ENCODE results near the gene ABCC9. TPM values are rescaled to one million over a fixed set of nuclear protein-coding genes. Genes with fewer than 3 reads are reported as not detected.

Gene ABCC9
- total RNA-seq, 1 donor from 2014 or later, result 21.2 TPM

- DNase-seq, result no peak
These were observed 63.8 kb downstream of the ABCC9 start for GRCh38 chr12:21877293-21877982.

GRCh38 chr12:21865846-21866245, 75.4 kb downstream of the ABCC9 start:
- DNase-seq, result no peak

- DNase-seq, result no peak
These were observed 80.7 kb downstream of the ABCC9 start for GRCh38 chr12:21860534-21860933.

- DNase-seq, result no peak
These were observed 81.1 kb downstream of the ABCC9 start for GRCh38 chr12:21860128-21860527.

- no peak for DNase-seq
These were observed 89.0 kb downstream of the ABCC9 start for GRCh38 chr12:21852251-21852650.

GRCh38 chr12:21851151-21851550, 90.1 kb downstream of the ABCC9 start:
- no peak for DNase-seq

GRCh38 chr12:21850419-21850818, 90.8 kb downstream of the ABCC9 start:
- DNase-seq, result no peak

- no peak for DNase-seq
These were observed 91.3 kb downstream of the ABCC9 start for GRCh38 chr12:21849878-21850277.

GRCh38 chr12:21848192-21848591, 93.0 kb downstream of the ABCC9 start:
- no peak for DNase-seq

GRCh38 chr12:21843795-21844194, 97.4 kb downstream of the ABCC9 start:
- DNase-seq, result no peak

- no peak for DNase-seq
These were observed 101.5 kb downstream of the ABCC9 start for GRCh38 chr12:21839776-21840175.

GRCh38 chr12:21837847-21838246, 103.4 kb downstream of the ABCC9 start:
- no peak for DNase-seq

- no peak for DNase-seq
These were observed 109.4 kb downstream of the ABCC9 start for GRCh38 chr12:21831791-21832344.

- DNase-seq, result no peak
These were observed 112.4 kb downstream of the ABCC9 start for GRCh38 chr12:21828779-21829178.

- no peak for DNase-seq
These were observed 113.0 kb downstream of the ABCC9 start for GRCh38 chr12:21828136-21828775.

GRCh38 chr12:21827083-21827482, 114.1 kb downstream of the ABCC9 start:
- no peak for DNase-seq

- no peak for DNase-seq
These were observed 114.7 kb downstream of the ABCC9 start for GRCh38 chr12:21826618-21826910.

- no peak for DNase-seq
These were observed 115.2 kb downstream of the ABCC9 start for GRCh38 chr12:21825886-21826617.

- DNase-seq, result no peak
These were observed 117.6 kb downstream of the ABCC9 start for GRCh38 chr12:21823581-21823980.

- DNase-seq, result no peak
These were observed 121.5 kb downstream of the ABCC9 start for GRCh38 chr12:21819678-21820077.

GRCh38 chr12:21819236-21819635, 122.0 kb downstream of the ABCC9 start:
- no peak for DNase-seq

GRCh38 chr12:21818627-21819026, 122.6 kb downstream of the ABCC9 start:
- DNase-seq, result no peak

GRCh38 chr12:21815306-21816062, 125.7 kb downstream of the ABCC9 start:
- no peak for DNase-seq

Measured in occipital lobe (tissue), 2 donors.